Measurements from ENCODE around the gene MS4A10.

The MS4A10 gene

DNA sequence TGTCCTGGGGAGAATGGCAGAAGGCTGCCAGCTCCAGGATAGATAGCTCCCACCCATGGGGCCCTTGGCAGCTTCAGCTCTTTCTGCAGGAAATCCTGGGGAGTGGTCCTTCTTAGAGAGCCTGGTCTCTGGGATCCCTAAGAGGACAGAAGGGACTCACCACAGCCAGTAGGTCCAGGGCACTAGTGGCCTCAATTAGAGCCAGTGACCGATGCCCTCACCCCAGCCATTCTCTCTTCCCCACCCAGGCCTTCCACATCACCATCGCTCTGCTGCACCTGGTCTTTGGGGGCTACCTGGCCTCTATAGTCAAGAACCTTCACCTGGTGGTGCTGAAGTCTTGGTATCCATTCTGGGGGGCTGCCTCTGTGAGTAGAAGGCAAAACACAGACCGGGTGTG is 5.6 kb downstream of the MS4A10 start:
- TF ChIP-seq GATA3 (IDR thresholded peaks at IDR 0.05; ENCODE audit: low read depth, low read length) (no peak), GATA2 (IDR thresholded peaks at IDR 0.05; ENCODE audit: low read depth, low read length) (no peak)

- TF ChIP-seq GATA3 (IDR thresholded peaks at IDR 0.05; ENCODE audit: low read depth, low read length) (no peak), GATA2 (IDR thresholded peaks at IDR 0.05; ENCODE audit: low read depth, low read length) (no peak)
These were observed 6.2 kb downstream of the MS4A10 start for GRCh38 chr11:60791153-60791933.

DNA sequence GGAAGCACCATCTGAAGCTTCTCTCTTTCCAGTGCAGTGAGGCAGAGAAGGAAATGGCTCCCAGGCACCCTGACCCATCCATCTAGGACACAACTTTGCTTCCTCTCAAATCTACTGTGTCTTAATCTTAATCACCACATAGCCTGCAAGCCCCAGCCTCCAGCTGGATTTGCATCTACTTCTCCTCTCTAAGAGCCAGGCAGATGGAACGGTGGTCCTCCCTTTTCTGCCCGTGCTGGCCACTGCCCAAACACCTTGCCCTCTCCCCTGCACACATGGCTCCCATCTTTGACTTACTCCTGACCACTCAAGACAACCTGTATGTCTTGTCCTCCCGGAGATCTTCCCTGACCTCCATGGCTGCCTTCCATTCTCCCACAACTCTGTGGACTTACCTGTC is 7.4 kb downstream of the MS4A10 start:
- TF ChIP-seq GATA2 (IDR thresholded peaks at IDR 0.05; ENCODE audit: low read depth, low read length) (no peak), GATA3 (IDR thresholded peaks at IDR 0.05; ENCODE audit: low read depth, low read length) (no peak)

- no peak for TF ChIP-seq GATA3 (IDR thresholded peaks at IDR 0.05; ENCODE audit: low read depth, low read length)
- no peak for TF ChIP-seq GATA2 (IDR thresholded peaks at IDR 0.05; ENCODE audit: low read depth, low read length)
These were observed 10.2 kb downstream of the MS4A10 start for GRCh38 chr11:60795291-60795690.

DNA sequence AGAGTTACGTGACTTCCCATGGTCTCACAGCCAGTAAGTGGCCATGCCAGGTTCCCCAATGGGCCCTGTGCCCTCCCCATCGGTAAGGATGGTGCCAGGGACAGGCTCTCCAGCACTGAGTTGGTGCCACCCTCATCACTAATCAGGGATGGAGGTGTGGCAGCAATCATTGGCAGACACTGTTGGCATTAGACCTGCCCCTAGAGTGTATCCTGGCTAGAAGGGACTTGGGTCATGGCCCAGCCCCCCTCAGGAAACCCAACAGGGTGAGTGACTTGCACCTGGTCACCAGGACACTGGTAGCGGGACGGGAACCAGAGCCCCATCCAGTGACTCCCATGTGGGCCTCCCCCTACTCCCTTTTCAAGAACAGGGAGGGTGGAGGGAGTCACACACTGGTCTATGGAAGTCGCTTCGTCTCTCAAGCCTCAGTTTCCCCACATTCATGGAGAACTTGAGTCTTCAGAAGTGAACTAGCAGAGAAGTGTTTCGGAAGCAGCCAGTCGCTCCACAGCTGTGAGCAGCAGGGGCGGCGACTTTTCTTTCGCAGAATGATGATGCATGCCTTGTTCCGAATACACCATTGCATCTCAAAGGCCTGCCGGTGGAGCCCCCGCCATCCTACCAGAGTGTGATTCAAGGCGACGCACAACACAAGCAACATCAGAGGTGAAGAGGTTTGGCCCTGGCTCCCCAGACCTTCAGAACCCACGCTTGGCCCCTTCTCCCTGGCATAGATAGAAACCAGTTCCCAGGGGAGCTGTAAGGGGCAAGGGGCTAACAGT is 12.9 kb downstream of the MS4A10 start:
- TF ChIP-seq GATA2 (IDR thresholded peaks at IDR 0.05; ENCODE audit: low read depth, low read length) (no peak), GATA3 (IDR thresholded peaks at IDR 0.05; ENCODE audit: low read depth, low read length) (no peak)

- TF ChIP-seq GATA3 (IDR thresholded peaks at IDR 0.05; ENCODE audit: low read depth, low read length), result no peak
These were observed 13.5 kb downstream of the MS4A10 start for GRCh38 chr11:60798631-60799030.

DNA sequence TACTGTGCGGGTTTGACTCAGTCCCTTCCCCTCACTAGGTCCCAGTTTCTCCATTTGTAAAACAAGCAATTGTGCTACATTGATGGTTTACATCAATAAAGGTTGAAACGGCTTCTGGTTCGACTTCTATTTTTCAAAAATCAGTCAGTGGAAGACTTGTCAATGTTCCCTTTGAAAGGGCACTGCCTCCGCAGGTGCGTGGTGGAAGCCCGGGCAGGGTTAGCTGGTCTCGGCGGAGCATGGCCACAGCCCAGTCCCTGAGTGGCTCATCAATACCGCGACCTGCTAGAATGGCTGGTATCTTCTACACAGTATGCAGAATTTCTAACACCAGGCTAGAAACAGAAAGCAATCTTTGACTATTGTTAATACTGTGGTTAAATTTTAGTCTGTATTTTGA is 16.1 kb downstream of the MS4A10 start:
- TF ChIP-seq GATA2 (IDR thresholded peaks at IDR 0.05; ENCODE audit: low read depth, low read length) (no peak), GATA3 (IDR thresholded peaks at IDR 0.05; ENCODE audit: low read depth, low read length) (no peak)

DNA sequence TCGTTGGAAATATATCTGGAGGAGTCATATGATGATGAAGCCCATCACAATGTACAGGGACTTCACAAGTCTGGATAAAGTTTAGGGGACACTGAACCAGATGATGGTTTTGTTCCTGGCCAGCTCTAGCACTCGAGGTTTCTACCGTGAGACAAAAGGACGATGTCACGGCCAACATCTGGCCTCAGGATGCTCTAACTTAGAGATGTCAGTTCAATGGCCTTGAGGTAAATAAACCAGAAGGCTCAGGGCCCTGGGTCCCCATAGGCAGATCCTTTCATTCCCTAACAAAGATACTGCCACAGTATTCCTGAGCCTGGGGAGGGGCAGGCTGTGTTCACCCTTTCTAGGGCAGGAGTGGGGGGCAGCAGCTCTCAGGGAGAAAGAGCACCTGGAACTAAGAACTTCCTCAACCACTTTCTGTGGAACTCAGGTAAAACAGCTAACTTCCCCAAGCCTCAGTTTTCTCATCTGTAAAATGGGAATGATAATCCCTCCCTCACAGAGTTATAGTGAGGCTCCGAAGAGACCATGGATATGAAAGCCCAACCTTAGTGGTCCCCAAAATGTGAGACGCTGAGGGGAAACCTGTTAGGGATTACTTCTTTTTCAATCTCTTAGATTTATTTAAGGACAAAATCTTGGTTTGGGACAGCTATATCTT is 18.3 kb downstream of the MS4A10 start:
- TF ChIP-seq GATA2 (IDR thresholded peaks at IDR 0.05; ENCODE audit: low read depth, low read length) (no peak), GATA3 (IDR thresholded peaks at IDR 0.05; ENCODE audit: low read depth, low read length) (no peak)

GRCh38 chr11:60809249-60809648 is 24.1 kb downstream of the MS4A10 start:
- TF ChIP-seq GATA3 (IDR thresholded peaks at IDR 0.05; ENCODE audit: low read depth, low read length) (no peak), GATA2 (IDR thresholded peaks at IDR 0.05; ENCODE audit: low read depth, low read length) (no peak)

DNA sequence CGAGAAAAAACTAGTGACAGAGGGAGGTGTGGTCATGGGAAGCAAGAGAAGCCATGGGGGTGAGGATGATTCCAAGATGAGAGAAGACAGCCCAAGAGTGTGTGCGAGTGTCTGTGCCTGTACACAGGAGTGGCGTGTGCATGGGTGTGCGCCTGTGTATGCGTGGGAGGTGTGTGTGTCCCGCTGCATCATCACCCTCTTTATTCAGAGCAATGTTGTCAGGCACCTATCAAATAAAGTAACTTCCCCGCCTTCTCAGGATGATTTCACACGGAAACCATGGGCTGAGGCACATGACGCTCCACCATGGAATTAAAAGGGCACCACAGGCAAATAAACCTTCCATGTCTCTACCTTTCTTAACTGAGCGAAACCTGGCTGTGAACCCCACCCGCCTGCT is 24.6 kb downstream of the MS4A10 start:
- TF ChIP-seq GATA2 (IDR thresholded peaks at IDR 0.05; ENCODE audit: low read depth, low read length) (no peak), GATA3 (IDR thresholded peaks at IDR 0.05; ENCODE audit: low read depth, low read length) (no peak)

DNA sequence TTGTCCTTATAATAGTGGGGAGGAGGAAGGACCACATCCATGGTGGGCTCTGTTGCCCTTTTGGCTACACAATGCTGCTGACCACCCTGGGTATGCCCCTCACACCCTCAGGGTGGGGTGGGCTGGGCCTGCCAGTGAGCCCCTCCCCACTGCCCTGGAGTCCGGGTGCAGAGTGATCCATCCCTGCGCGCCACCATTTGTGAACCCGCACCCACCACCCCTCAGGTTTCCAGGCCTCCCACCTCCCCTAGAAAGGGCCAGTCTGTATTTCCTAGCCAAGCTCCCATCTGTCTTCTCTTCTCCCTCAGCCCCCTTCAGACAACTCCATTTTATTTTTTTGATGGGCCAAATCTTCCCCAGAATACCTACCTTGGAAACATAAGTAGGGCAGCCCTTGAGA is 25.0 kb downstream of the MS4A10 start:
- TF ChIP-seq GATA3 (IDR thresholded peaks at IDR 0.05; ENCODE audit: low read depth, low read length) (no peak), GATA2 (IDR thresholded peaks at IDR 0.05; ENCODE audit: low read depth, low read length) (no peak)

DNA sequence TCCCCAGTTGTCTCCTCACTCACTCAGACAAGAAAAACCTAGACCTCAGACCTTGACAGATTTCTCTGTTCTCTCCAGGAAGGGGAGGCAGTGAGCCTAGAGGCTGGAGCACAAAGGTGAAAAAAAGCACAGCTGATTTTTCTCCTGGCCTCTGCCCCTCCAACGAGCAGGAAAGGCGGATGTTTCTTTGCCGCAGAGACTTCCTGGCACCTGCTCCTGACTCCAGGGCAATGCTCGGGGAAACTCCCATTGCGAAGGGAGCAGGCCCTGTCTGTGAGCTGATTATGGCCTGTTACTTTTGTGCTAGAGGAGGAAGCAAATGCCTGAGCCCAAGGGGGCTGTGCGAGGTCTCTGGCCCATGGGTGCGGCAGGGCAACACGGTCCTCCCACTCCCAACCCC is 25.4 kb downstream of the MS4A10 start:
- TF ChIP-seq GATA2 (IDR thresholded peaks at IDR 0.05; ENCODE audit: low read depth, low read length), result no peak
- TF ChIP-seq GATA3 (IDR thresholded peaks at IDR 0.05; ENCODE audit: low read depth, low read length), result no peak

DNA sequence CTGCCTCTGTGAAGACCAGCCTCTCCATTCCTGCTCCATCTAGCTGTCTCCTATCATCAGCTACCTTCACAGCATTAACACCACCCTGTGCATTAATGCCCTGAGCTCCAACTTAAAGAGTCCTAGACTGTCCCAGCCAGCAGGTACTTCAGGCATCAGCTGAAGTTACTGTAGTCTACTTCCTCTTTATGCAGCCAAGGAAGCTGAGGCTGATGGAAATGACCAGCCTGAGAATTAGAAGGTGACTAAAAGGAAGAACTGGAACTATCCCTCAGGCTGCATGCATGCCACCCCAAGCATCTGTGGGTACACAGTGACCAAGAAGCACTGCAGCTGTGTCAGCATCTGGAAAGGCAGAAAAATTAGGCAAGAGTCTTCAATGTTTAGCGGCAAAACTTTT is 28.2 kb downstream of the MS4A10 start:
- no peak for TF ChIP-seq GATA2 (IDR thresholded peaks at IDR 0.05; ENCODE audit: low read depth, low read length)
- no peak for TF ChIP-seq GATA3 (IDR thresholded peaks at IDR 0.05; ENCODE audit: low read depth, low read length)

DNA sequence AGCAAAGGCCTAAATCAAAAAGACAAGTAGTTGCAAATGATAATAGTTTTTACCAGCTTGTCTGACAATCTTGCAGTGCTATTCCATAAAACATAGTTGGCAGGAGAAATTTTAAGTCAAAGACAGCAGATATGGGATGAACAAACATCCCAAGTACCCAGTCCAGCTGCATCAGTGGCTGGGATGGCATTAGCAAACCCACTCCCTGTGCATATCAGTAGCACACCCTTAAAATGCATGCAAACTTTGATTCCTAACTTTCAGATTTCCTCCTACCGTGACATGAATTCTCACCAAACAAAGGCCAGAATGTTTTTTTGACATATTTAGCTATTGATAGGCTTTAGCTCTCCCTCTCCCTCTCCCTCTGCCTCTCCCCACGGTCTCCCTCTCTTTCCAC is 29.0 kb downstream of the MS4A10 start:
- no peak for TF ChIP-seq GATA3 (IDR thresholded peaks at IDR 0.05; ENCODE audit: low read depth, low read length)
- TF ChIP-seq GATA2 (IDR thresholded peaks at IDR 0.05; ENCODE audit: low read depth, low read length), result no peak

Data from SH-SY5Y (cell line).